HCT116 (cell line): ENCODE data around the gene SHANK1.

ENCODE experiments used
- CTCF ChIP-seq, 3 experiments: fragments of 200-600 bp in 1 of 3; sonication (generic) in 1 of 3; IDR thresholded peaks in 2 of 3; conservative IDR thresholded peaks in 1 of 3; 2 replicates each; pipeline ENCODE4 v1.5.1; 2012 to 2017; ENCODE audit warnings: low read depth in 2 of 3, low read length in 2 of 3, antibody characterized with exemption in 1 of 3, borderline replicate concordance in 1 of 3, control low read depth in 1 of 3, mild to moderate bottlenecking in 1 of 3, mixed read lengths in 1 of 3, mixed run types in 1 of 3, moderate library complexity in 1 of 3; ENCODE audit not compliant: insufficient read depth in 1 of 3
- ELF1 ChIP-seq: IDR thresholded peaks from 2 replicates; pipeline ENCODE4 v1.6.1; 2012; ENCODE audit warnings: low read depth, borderline replicate concordance
- EZH2 ChIP-seq: fragments of 200-600 bp; sonication (generic); IDR thresholded peaks from 2 replicates; pipeline ENCODE4 v1.6.1; 2017; ENCODE audit warnings: antibody characterized with exemption, mixed run types
- EZH2phosphoT487 ChIP-seq: fragments of 200-600 bp; IDR thresholded peaks from 2 replicates; pipeline ENCODE4 v1.6.1; 2018; ENCODE audit warnings: antibody characterized with exemption, borderline replicate concordance
- JUND ChIP-seq: IDR thresholded peaks from 2 replicates; pipeline ENCODE4 v1.6.1; 2012
- MAX ChIP-seq: IDR thresholded peaks from 2 replicates; pipeline ENCODE4 v1.6.1; 2012
- POLR2A ChIP-seq: IDR thresholded peaks from 2 replicates; pipeline ENCODE4 v1.7.0; 2011; ENCODE audit warnings: borderline replicate concordance; ENCODE audit not compliant: insufficient read depth, insufficient read length; ENCODE audit errors: extremely low read depth
- POLR2AphosphoS5 ChIP-seq: IDR thresholded peaks from 2 replicates; pipeline ENCODE4 v1.6.1; 2011; ENCODE audit warnings: mild to moderate bottlenecking, low read depth, low read length, moderate library complexity
- RAD21 ChIP-seq: IDR thresholded peaks from 2 replicates; pipeline ENCODE4 v1.6.1; 2012; ENCODE audit warnings: low read depth, mild to moderate bottlenecking
- SIN3A ChIP-seq: IDR thresholded peaks from 2 replicates; pipeline ENCODE4 v1.6.1; 2012; ENCODE audit warnings: low read depth
- TCF7L2 ChIP-seq: IDR thresholded peaks from 2 replicates; pipeline ENCODE4 v1.7.0; 2011; ENCODE audit warnings: borderline replicate concordance, inconsistent platforms; ENCODE audit not compliant: insufficient read depth, insufficient read length; ENCODE audit errors: extremely low read depth
- YY1 ChIP-seq: IDR thresholded peaks from 2 replicates; pipeline ENCODE4 v1.6.1; 2011; ENCODE audit warnings: low read length, low read depth, moderate library complexity, mild to moderate bottlenecking; ENCODE audit not compliant: insufficient replicate concordance; ENCODE audit errors: extremely low read depth
- ZNF274 ChIP-seq: fragments of 200-500 bp; sonication (Bioruptor generic); IDR thresholded peaks from 2 replicates; pipeline ENCODE4 v1.6.1; 2014; ENCODE audit warnings: mild to moderate bottlenecking, low read depth, low read length, inconsistent platforms

GRCh38 chr19:50651174-50651573 lies 68.4 kb downstream of the SHANK1 start:
- TF ChIP-seq MAX: no peak
- no peak for TF ChIP-seq CTCF (IDR thresholded peaks at IDR 0.05 in 2 of 3, conservative IDR thresholded peaks at IDR 0.05 in 1 of 3; ENCODE audit: borderline replicate concordance in 1 of 3, insufficient read depth in 1 of 3, low read depth in 2 of 3, low read length in 2 of 3)
- no peak for TF ChIP-seq TCF7L2
- no peak for TF ChIP-seq EZH2
- no peak for TF ChIP-seq ELF1
- TF ChIP-seq POLR2A: no peak
- TF ChIP-seq EZH2phosphoT487: no peak
- no peak for TF ChIP-seq SIN3A
- TF ChIP-seq RAD21: no peak
- TF ChIP-seq YY1: no peak
- TF ChIP-seq JUND: no peak
- TF ChIP-seq POLR2AphosphoS5: no peak
- no peak for TF ChIP-seq ZNF274
